PC-9 (cell line): ENCODE results near the gene SIPA1L2.

ENCODE experiments used
- CTCF ChIP-seq: fragments of 200-600 bp; sonication (generic); conservative IDR thresholded peaks from 2 replicates; pipeline ENCODE4 v1.6.1; 2017; ENCODE audit warnings: mixed run types, antibody characterized with exemption, mild to moderate bottlenecking, moderate library complexity
- EZH2 ChIP-seq: fragments of 200-600 bp; sonication (generic); IDR thresholded peaks from 2 replicates; pipeline ENCODE4 v1.8.0; 2017; ENCODE audit warnings: antibody characterized with exemption, low read depth

- TF ChIP-seq CTCF (no peak), EZH2 (no peak)
Measured at GRCh38 chr1:232591344-232591743, 38.6 kb downstream of the SIPA1L2 start.
